NOMO-1 treated with dmso at 0.1 percent for 144 hours (cell line): ENCODE results near the gene SUB1.

Experiments
- DNase-seq: peaks from one replicate; lab custom pipeline; 2025; ENCODE audit not compliant: unreplicated experiment; lab: John Stamatoyannopoulos, UW

The SUB1 gene

GRCh38 chr5:32642276-32643002 is 57.1 kb downstream of the SUB1 start:
- no peak for DNase-seq

- no peak for DNase-seq
These were observed 59.9 kb downstream of the SUB1 start for GRCh38 chr5:32645246-32645645.

- DNase-seq: no peak
These were observed 61.0 kb downstream of the SUB1 start for GRCh38 chr5:32646061-32646969.

GRCh38 chr5:32651088-32651487 is 65.7 kb downstream of the SUB1 start:
- no peak for DNase-seq

GRCh38 chr5:32651638-32652037 is 66.3 kb downstream of the SUB1 start:
- DNase-seq: no peak
